Activated CD8-positive, alpha-beta memory T cell treated with anti-CD3 and anti-CD28 coated beads, Interleukin-2, amount 50 U/mL, for 24 hours (primary cell): Measurements from ENCODE around the gene DNAJC3.
"Not testable (repeated sequence)": the region's sequence is repeated elsewhere in the genome, so short reads cannot be mapped to it uniquely, and the experiment has no call there.

ENCODE experiments used
- DNase-seq: peaks from one replicate; pipeline ENCODE4 v3.0.0-alpha.2; 2020; ENCODE audit errors: extremely low read depth

The DNAJC3 gene

DNA sequence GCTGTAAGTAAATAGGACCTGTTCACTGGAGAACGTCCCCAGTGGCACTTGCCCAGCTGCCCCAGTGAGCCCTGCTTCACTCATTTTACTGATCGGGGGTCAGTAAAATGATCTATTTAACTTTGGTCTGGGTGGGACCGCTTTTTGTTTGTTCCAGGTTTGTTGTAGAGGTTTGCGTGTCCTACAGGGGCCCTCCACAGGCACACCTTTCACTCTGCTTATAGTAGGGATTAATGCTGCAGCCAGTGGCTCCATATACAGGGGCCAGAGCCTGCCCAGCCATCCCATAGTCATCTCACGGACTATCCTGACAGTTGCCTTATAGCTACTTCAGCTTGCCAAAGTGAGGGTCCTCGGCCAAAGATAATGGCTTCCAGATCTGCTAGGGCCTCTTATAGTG, 104.1 kb downstream of the DNAJC3 start:
- DNase-seq = no peak

GRCh38 chr13:95781940-95782339, 105.0 kb downstream of the DNAJC3 start:
- DNase-seq = not testable (repeated sequence)

GRCh38 chr13:95783747-95784146, 106.8 kb downstream of the DNAJC3 start:
- DNase-seq = no peak

- no peak for DNase-seq
Measured at GRCh38 chr13:95784161-95784899, 107.4 kb downstream of the DNAJC3 start.

DNA sequence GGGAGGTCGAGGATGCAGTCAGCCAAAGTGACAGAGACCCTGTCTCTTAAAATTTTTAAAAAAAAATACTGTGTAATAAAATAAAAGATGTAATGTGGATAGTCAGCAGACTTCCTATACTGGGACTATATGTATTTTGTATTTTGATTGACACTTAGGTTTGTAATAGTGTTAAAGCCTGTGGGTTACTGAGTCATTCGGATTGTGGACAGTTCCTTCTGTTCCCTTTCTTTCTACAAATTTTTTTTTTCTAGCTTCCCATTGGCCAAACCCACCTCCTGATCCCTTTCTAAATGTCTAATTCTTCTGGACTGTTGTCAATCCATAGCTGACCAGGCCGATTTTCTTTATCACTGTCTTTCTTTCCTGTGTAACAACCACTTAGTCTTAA, 108.0 kb downstream of the DNAJC3 start:
- no peak for DNase-seq

GRCh38 chr13:95787356-95788099, 110.6 kb downstream of the DNAJC3 start:
- DNase-seq = no peak

DNA sequence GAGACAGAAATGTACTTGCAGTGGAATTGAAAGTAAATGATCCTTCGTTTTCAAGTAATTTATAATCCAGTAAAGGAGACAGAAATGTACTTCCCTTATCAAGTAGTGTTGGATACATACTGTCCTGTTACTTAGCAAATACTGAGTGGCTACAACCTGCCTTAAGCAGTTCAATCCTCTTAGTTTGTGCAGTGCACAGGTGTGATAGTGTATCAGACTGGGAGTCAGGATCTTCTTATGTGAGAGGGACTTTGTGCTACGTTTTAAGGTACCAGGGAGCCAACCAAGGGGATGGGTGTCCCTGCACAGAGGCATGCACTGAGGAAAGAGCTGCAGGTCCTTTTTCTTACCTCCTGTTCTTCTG, 111.1 kb downstream of the DNAJC3 start:
- no peak for DNase-seq

DNA sequence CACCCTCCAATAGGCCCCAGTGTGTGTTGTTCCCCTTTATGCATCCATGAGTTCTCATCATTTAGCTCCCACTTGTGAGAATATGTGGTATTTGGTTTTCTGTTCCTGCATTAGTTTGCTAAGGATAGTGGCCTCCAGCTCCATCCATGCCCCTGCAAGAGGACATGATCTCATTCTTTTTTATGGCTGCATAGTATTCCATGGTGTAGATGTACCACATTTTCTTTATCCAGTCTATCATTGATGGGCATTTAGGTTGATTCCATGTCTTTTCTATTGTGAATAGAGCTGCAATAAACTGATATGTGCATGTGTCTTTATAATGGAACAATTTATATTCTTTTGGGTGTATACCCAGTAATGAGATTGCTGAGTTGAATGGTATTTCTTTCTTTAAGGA, 112.4 kb downstream of the DNAJC3 start:
- not testable (repeated sequence) for DNase-seq

DNA sequence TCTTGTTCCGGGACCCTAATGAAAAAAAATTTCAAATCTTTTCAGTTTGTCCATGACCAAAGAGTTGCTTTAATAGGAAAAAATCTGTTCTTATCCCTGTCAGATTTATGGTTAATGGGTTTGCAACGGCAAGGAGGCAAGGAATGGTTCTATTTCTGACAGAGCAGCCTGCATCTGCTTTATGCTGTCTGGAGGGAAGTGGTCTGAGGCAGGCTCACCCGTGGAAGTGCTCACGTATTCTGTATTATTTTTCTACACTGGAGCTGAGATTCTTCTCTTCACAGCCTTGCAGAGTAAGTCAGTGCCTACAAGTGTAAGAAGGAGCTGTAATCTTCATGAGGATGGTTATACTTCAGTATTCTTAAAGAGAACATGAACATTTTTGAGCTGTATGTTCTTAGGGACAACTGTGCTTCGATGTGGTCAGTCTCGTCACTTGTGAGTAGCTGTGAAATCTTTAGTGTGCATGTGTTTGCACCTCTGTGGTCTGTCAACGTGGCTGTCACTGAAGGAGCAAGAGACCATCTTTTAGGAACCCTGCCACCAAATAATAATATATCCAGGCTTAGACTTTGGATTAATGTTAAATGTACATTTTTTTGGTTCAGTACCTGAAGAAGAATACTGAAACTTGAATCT, 114.3 kb downstream of the DNAJC3 start:
- DNase-seq = no peak

DNA sequence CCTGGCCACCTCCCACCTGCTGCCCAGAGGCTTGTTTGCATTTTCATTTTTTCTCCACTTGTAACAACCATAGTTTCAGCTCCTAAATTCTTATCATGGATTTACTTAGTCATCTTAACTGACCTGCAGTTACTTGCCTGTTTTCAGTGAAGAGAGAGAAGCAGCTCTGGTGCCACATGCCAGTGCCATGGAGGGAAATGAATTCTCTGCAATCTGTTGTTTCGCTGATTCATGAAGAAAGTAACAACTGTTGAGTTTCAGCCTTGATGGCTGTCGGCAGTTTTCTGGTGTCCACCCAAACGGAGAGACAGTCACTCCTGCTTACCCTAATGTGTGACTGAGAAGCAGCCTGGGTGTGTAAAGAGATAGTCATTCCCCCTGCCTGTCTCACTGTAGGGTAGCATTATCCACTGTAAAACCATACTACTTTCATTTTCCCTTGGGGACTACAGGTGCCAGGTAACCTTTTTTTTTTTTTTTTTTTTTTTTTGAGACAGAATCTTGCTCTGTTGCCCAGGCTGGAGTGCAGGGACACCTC, 116.1 kb downstream of the DNAJC3 start:
- DNase-seq = no peak

GRCh38 chr13:95793781-95794180, 116.8 kb downstream of the DNAJC3 start:
- DNase-seq = no peak

DNA sequence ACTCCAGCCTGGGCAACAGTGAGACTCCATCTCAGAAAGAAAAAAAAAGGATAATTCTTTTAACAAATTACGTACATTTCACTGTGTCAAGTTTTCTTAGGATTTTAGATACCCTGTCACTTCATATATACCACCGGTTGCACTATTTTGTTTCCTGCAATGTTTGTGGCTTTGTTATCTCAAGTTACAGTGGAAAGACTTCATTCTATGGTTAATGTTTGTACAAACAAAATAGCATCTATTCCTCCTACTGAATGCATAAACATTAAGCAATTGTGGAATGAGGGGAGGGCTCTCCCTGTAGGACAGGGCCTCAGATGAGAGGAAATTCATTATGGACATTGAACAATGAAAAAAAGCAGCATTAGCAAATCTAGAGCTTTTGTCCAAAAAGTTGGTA, 120.1 kb downstream of the DNAJC3 start:
- DNase-seq = no peak

DNA sequence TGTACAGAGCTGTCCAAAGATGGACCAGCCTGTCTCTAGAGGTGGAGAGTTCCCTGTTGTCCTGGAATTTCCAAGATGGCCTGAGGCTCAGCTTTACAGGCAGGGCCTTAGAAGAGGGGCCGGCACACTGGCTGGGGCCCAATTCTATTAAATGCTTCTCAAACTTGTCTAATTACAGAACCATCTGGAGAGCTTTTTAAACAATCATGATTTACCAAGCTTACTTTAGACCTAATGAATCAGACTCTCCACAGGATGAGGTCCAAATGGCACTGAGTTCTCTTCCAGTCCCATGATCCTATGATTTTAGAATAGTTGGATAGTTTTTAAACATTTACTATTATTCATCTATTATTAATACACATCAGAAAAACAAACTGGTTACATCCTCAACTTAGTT, 123.5 kb downstream of the DNAJC3 start:
- no peak for DNase-seq

DNA sequence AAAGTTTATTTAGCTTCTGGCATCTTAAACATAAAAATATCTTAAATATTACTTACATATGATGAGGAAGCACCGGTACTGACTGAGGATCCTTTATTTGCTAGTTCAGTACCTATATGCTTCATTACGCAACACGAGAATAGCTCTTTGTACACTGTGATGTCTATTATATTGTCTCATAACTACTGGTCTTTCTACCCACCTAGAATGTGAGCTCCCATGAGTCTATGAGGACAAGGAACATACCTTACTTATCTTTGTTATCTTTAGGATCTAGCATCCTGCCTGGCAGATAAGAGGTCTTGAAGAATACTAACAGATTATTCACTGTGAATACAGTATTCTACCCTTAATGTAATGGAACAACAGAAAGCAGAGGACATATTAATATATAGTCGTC, 124.9 kb downstream of the DNAJC3 start:
- no peak for DNase-seq

DNA sequence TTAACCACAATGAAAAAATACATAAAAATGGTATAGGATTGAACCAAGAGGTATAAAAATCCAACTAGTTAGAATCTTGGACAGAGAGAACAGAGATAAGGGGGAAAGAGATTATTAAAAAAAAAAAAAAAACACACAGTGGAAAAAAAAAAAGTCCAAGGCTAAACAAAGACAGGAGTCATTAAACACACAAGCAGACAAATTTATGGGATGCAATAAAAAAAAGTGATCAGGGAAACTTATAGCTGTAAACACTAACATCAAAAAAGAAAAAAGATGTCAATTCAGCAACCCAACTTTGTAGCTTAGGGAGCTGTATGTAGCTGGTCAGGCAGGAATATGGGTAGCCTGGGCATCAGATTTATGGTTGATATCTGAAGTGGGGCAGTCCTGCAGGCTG, 129.0 kb downstream of the DNAJC3 start:
- no peak for DNase-seq

GRCh38 chr13:95809429-95809828, 132.5 kb downstream of the DNAJC3 start:
- no peak for DNase-seq

DNA sequence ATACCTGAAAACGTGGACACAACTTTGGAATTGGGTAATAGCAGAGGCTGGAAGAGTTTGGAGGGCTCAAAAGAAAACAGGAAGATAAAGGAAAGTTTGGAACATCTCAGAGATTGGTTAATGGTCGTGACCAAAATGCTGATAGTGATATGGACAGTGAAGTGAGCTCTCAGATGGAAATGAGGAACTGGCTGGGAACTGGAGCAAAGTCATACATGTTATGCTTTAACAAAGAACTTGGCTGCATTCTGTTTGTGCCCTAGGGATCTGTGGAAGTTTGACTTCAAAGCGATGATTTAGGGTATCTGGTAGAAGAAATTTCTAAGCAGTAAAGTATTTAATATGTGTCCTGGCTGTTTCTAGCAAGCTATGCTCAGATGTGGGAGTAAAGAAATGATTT, 136.2 kb downstream of the DNAJC3 start:
- DNase-seq = no peak

DNA sequence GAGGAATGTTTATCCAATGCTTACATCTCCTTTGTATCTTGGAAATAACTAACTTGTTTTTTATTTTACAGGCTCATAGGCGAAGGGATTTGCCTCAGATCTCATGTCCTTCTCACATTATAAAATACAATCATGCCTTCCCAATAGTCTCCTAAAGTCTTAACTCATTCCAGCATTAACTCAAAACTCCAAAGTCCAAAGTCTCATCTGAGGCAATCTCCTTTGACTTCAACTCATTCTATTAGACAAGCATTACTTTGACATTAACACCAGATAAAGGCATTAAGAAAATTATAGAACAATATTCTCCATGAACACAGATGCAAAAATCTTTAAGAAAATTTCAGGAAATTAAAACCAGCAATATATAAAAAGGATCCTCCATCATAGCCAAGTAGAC, 137.6 kb downstream of the DNAJC3 start:
- DNase-seq = no peak

DNA sequence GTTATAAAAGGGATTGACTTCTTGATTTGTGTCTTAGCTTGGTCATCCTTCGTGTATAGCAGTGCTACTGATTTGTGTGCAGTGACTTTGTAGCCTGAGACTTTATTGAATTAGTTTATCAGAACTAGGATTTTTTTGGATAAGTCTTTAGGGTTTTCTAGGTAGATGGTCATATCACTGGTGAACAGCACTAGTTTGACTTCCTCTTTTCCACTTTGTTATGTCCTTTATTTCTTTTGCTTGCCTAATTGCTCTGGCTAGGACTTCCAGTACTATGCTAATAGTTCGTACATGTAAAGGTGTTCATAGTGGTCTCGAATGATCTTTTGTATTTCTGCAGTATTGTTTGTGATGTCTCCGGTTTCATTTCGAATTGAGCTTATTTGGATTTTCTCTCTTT, 145.4 kb downstream of the DNAJC3 start:
- no peak for DNase-seq

- DNase-seq = no peak
Measured at GRCh38 chr13:95833126-95833525, 156.2 kb downstream of the DNAJC3 start.

GRCh38 chr13:95833719-95834118, 156.8 kb downstream of the DNAJC3 start:
- DNase-seq = no peak

GRCh38 chr13:95834134-95834765, 157.3 kb downstream of the DNAJC3 start:
- peak; percentile 15 for DNase-seq
